Upper lobe of left lung (tissue), 6 donors: Measurements from ENCODE around the gene IL23R. TPM values are rescaled to one million over a fixed set of nuclear protein-coding genes. Genes with fewer than 3 reads are reported as not detected.
A peak's percentile ranks its signal among the peaks of the same experiment; 100 is the strongest.

Source experiments
- ATAC-seq, 2 donors: fragments of 200-7000 bp; cut with Tn5 transposase; one replicate each; pipeline ENCODE4 v1.9.1; 2022; ENCODE audit warnings: mild to moderate bottlenecking in 2 of 2, moderate library complexity in 2 of 2; ENCODE audit not compliant: low FRiP score in 2 of 2
- DNase-seq, 2 donors: peaks; one replicate each; pipeline ENCODE4 v3.0.0-alpha.2; 2019 to 2020
- H3K27ac ChIP-seq, 4 donors: fragments of 200-600 bp; sonication (generic); one replicate each; pipeline ENCODE4 v1.5.1; 2016 to 2019
- H3K27me3 ChIP-seq, 4 donors: fragments of 200-600 bp; sonication (generic); one replicate each; pipeline ENCODE4 v1.5.1; 2017 to 2019
- H3K36me3 ChIP-seq, 4 donors: fragments of 200-600 bp; sonication (generic); one replicate each; pipeline ENCODE4 v1.5.1; 2016 to 2019
- H3K4me1 ChIP-seq, 4 donors: fragments of 200-600 bp; sonication (generic); one replicate each; pipeline ENCODE4 v1.5.1; 2018 to 2019
- H3K4me3 ChIP-seq, 4 donors: fragments of 200-600 bp; sonication (generic); one replicate each; pipeline ENCODE4 v1.5.1; 2017 to 2019; ENCODE audit warnings: mild to moderate bottlenecking in 2 of 4, moderate library complexity in 1 of 4
- H3K9me3 ChIP-seq, 4 donors: fragments of 200-600 bp; sonication (generic); one replicate each; pipeline ENCODE4 v1.5.1; 2018 to 2019
- EP300 ChIP-seq, 4 donors: sonication (generic); formaldehyde crosslinking; IDR thresholded peaks; one replicate each; pipeline ENCODE4 v1.5.1; 2017; ENCODE audit warnings: antibody characterized with exemption in 4 of 4, control low read depth in 2 of 4
- POLR2A ChIP-seq, 4 donors: fragments of 450-650 bp; IDR thresholded peaks; one replicate each; pipeline ENCODE4 v1.5.1; 2016 to 2017; ENCODE audit warnings: antibody characterized with exemption in 4 of 4, mild to moderate bottlenecking in 2 of 4
- POLR2AphosphoS5 ChIP-seq, 2 donors: sonication (generic); formaldehyde crosslinking; IDR thresholded peaks; one replicate each; pipeline ENCODE4 v1.5.1; 2017; ENCODE audit warnings: antibody characterized with exemption in 2 of 2
- WGBS, 2 donors: methylation state at CpG; one replicate each; pipeline ENCODE4 v1.1.5; 2017 to 2018; 5-methylcytosine and 5-hydroxymethylcytosine counted together
- total RNA-seq, 6 donors: library from RNA; depleted of rRNA in 4 of 6; stranded (reverse); fragments of >200 nt in 4 of 6; gene quantifications; one replicate each; pipeline versions ENCODE4 v1.1.0 to v1.2.1, GENCODE V29; 2016 to 2021
- TF ChIP-seq, protein P1 (sequence below), 6 experiments: fragments of 450-650 bp in 4 of 6; fragments of 200-600 bp in 2 of 6; sonication (generic) in 2 of 6; IDR thresholded peaks; one replicate each; pipeline ENCODE4 v1.5.1; 2016 to 2019; ENCODE audit warnings: antibody characterized with exemption in 6 of 6
- donor health status: DM: no; HTN: no; CAD: no; lungs with moderate emphysema.
- donor health status: DM: no; HTN: yes; CAD: no; lungs with severe emphysema.

Gene IL23R
- total RNA-seq, 6 donors from 2014 or later: 0.29 to 0.79 (median 0.37) TPM; not detected in 2

- H3K4me1 ChIP-seq: no peaks in the 10 kb centered on the region
- no peak overlapping the region for H3K27ac ChIP-seq
- TF ChIP-seq, protein P1, sequence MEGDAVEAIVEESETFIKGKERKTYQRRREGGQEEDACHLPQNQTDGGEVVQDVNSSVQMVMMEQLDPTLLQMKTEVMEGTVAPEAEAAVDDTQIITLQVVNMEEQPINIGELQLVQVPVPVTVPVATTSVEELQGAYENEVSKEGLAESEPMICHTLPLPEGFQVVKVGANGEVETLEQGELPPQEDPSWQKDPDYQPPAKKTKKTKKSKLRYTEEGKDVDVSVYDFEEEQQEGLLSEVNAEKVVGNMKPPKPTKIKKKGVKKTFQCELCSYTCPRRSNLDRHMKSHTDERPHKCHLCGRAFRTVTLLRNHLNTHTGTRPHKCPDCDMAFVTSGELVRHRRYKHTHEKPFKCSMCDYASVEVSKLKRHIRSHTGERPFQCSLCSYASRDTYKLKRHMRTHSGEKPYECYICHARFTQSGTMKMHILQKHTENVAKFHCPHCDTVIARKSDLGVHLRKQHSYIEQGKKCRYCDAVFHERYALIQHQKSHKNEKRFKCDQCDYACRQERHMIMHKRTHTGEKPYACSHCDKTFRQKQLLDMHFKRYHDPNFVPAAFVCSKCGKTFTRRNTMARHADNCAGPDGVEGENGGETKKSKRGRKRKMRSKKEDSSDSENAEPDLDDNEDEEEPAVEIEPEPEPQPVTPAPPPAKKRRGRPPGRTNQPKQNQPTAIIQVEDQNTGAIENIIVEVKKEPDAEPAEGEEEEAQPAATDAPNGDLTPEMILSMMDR (IDR thresholded peaks at IDR 0.05): no peak
- no peak for TF ChIP-seq POLR2AphosphoS5 (IDR thresholded peaks at IDR 0.05)
- no peak for TF ChIP-seq POLR2A (IDR thresholded peaks at IDR 0.05)
- no peak for TF ChIP-seq EP300 (IDR thresholded peaks at IDR 0.05)
- DNase-seq (no peak), ATAC-seq (no peak)
- WGBS, 2 donors: 90 to 92% methylated on average over 2 of the region's 2 CpGs
- no peaks in the 10 kb centered on the region for H3K27me3 ChIP-seq
- H3K9me3 ChIP-seq: no peaks in the 10 kb centered on the region
- no peaks in the 10 kb centered on the region for H3K36me3 ChIP-seq
- H3K4me3 ChIP-seq: no peak overlapping the region
These were observed 42.0 kb downstream of the IL23R start for GRCh38 chr1:67208217-67208616.

GRCh38 chr1:67209521-67209920 lies 43.3 kb downstream of the IL23R start:
- 82 to 91% methylated on average over 3 of the region's 3 CpGs for WGBS, 2 donors
- H3K27ac ChIP-seq: no peak overlapping the region

GRCh38 chr1:67211589-67212563 lies 45.6 kb downstream of the IL23R start:
- Histone ChIP-seq H3K27ac (no peak overlapping the region), H3K9me3 (no peaks in the 10 kb centered on the region), H3K4me3 (no peak overlapping the region), H3K4me1 (no peaks in the 10 kb centered on the region), H3K36me3 (no peaks in the 10 kb centered on the region), H3K27me3 (no peaks in the 10 kb centered on the region)
- WGBS, 2 donors: 51 to 59% methylated on average over 4 of the region's 4 CpGs
- TF ChIP-seq, protein P1 (IDR thresholded peaks at IDR 0.05): peak in 5 of 6 experiments; percentile 19 to 48 (median 48)
- no peak for TF ChIP-seq POLR2AphosphoS5 (IDR thresholded peaks at IDR 0.05)
- no peak for TF ChIP-seq EP300 (IDR thresholded peaks at IDR 0.05)
- no peak for TF ChIP-seq POLR2A (IDR thresholded peaks at IDR 0.05)
- DNase-seq (no peak), ATAC-seq (peak in 1 of 2 donors; percentile 41)

More at GRCh38 chr1:67209521-67209920, 43.3 kb downstream of the IL23R start:
- TF ChIP-seq, protein P1 (IDR thresholded peaks at IDR 0.05): no peak
- TF ChIP-seq EP300 (IDR thresholded peaks at IDR 0.05) (no peak), POLR2A (IDR thresholded peaks at IDR 0.05) (no peak), POLR2AphosphoS5 (IDR thresholded peaks at IDR 0.05) (no peak)
- H3K36me3 ChIP-seq: no peaks in the 10 kb centered on the region
- ATAC-seq (no peak), DNase-seq (no peak)
- no peaks in the 10 kb centered on the region for H3K9me3 ChIP-seq
- H3K27me3 ChIP-seq: no peaks in the 10 kb centered on the region
- no peaks in the 10 kb centered on the region for H3K4me1 ChIP-seq
- H3K4me3 ChIP-seq: no peak overlapping the region

GRCh38 chr1:67213164-67213563 lies 46.9 kb downstream of the IL23R start:
- no peaks in the 10 kb centered on the region for H3K4me1 ChIP-seq
- H3K9me3 ChIP-seq: no peaks in the 10 kb centered on the region
- H3K27me3 ChIP-seq: no peaks in the 10 kb centered on the region
- WGBS, 2 donors: 65 to 76% methylated on average over 3 of the region's 3 CpGs
- ATAC-seq: no peak
- TF ChIP-seq POLR2A (IDR thresholded peaks at IDR 0.05) (no peak), POLR2AphosphoS5 (IDR thresholded peaks at IDR 0.05) (no peak), EP300 (IDR thresholded peaks at IDR 0.05) (no peak)
- TF ChIP-seq, protein P1 (IDR thresholded peaks at IDR 0.05): peak in 3 of 6 experiments; percentile 11 to 37 (median 17)
- no peak overlapping the region for H3K4me3 ChIP-seq
- H3K27ac ChIP-seq: no peak overlapping the region
- no peaks in the 10 kb centered on the region for H3K36me3 ChIP-seq
- DNase-seq: no peak
